HG03045 (cell line): ENCODE results near the gene CEP78.

Source experiments
- ATAC-seq: cut with Tn5 transposase; IDR thresholded peaks from one replicate; pipeline ENCODE4 v1.9.1; 2021; ENCODE audit warnings: mild to moderate bottlenecking, moderate library complexity; ENCODE audit not compliant: unreplicated experiment

CEP78 gene

GRCh38 chr9:78306222-78307076 lies 70.6 kb downstream of the CEP78 start:
- no peak for ATAC-seq

GRCh38 chr9:78307360-78307759 lies 71.5 kb downstream of the CEP78 start:
- no peak for ATAC-seq

- no peak for ATAC-seq
Measured at GRCh38 chr9:78309066-78309465, 73.2 kb downstream of the CEP78 start.

- no peak for ATAC-seq
Measured at GRCh38 chr9:78311075-78311474, 75.2 kb downstream of the CEP78 start.

GRCh38 chr9:78311886-78312524 lies 76.1 kb downstream of the CEP78 start:
- no peak for ATAC-seq

- no peak for ATAC-seq
Measured at GRCh38 chr9:78314550-78314949, 78.7 kb downstream of the CEP78 start.

GRCh38 chr9:78314953-78315870 lies 79.3 kb downstream of the CEP78 start:
- no peak for ATAC-seq

GRCh38 chr9:78316166-78316892 lies 80.5 kb downstream of the CEP78 start:
- ATAC-seq, result no peak

GRCh38 chr9:78319197-78320029 lies 83.5 kb downstream of the CEP78 start:
- no peak for ATAC-seq

GRCh38 chr9:78320030-78320693 lies 84.3 kb downstream of the CEP78 start:
- no peak for ATAC-seq

GRCh38 chr9:78320875-78321496 lies 85.1 kb downstream of the CEP78 start:
- no peak for ATAC-seq

- ATAC-seq, result no peak
Measured at GRCh38 chr9:78321505-78321904, 85.6 kb downstream of the CEP78 start.

- no peak for ATAC-seq
Measured at GRCh38 chr9:78324068-78324650, 88.3 kb downstream of the CEP78 start.

GRCh38 chr9:78324682-78325081 lies 88.8 kb downstream of the CEP78 start:
- ATAC-seq, result no peak

- ATAC-seq, result no peak
Measured at GRCh38 chr9:78325343-78325742, 89.5 kb downstream of the CEP78 start.

- no peak for ATAC-seq
Measured at GRCh38 chr9:78325846-78326360, 90.0 kb downstream of the CEP78 start.

- ATAC-seq, result no peak
Measured at GRCh38 chr9:78326564-78326963, 90.7 kb downstream of the CEP78 start.
